ENCODE data around the gene SPTAN1. TPM values are rescaled to one million over a fixed set of nuclear protein-coding genes. Genes with fewer than 3 reads are reported as not detected.

SPTAN1 gene
- total RNA-seq, 1 donor from 2014 or later, result 355 TPM

GRCh38 chr9:128512820-128513219 lies 39.6 kb upstream of the SPTAN1 start:
- Mint-ChIP-seq H3K27me3 (ENCODE audit: unreplicated experiment) (no peaks in the 10 kb centered on the region), H3K36me3 (ENCODE audit: unreplicated experiment) (peaks cover 30% of the 10 kb centered on the region), H3K9me3 (ENCODE audit: unreplicated experiment) (no peaks in the 10 kb centered on the region), H3K27ac (ENCODE audit: unreplicated experiment) (no peak overlapping the region), H3K4me1 (ENCODE audit: unreplicated experiment) (no peaks in the 10 kb centered on the region), H3K4me3 (ENCODE audit: unreplicated experiment) (no peak overlapping the region)
- TF ChIP-seq, protein P1, sequence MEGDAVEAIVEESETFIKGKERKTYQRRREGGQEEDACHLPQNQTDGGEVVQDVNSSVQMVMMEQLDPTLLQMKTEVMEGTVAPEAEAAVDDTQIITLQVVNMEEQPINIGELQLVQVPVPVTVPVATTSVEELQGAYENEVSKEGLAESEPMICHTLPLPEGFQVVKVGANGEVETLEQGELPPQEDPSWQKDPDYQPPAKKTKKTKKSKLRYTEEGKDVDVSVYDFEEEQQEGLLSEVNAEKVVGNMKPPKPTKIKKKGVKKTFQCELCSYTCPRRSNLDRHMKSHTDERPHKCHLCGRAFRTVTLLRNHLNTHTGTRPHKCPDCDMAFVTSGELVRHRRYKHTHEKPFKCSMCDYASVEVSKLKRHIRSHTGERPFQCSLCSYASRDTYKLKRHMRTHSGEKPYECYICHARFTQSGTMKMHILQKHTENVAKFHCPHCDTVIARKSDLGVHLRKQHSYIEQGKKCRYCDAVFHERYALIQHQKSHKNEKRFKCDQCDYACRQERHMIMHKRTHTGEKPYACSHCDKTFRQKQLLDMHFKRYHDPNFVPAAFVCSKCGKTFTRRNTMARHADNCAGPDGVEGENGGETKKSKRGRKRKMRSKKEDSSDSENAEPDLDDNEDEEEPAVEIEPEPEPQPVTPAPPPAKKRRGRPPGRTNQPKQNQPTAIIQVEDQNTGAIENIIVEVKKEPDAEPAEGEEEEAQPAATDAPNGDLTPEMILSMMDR (IDR thresholded peaks at IDR 0.05), result no peak
- DNase-seq (ENCODE audit: extremely low spot score, unreplicated experiment), result no peak

DNA sequence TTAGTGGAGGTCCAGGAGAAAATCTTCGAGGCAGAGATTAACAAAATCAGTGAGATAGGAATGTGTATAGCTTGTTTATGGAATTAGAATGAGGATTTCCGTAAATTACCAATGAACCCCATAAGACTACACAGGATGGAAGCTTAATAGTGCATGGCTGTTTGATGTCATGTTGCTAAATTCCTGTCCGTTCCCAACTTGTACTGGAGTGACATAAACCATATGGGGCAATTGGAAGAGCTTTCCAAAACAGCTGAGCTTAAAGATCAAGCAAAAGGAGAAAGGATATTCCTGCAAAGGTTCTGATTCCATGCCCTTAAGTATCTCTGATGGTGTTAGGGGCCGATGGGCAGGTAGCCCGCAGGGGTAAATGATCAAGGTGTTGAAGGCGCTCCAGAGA lies 30.4 kb upstream of the SPTAN1 start:
- H3K36me3 Mint-ChIP-seq (ENCODE audit: unreplicated experiment), result peaks cover 25% of the 10 kb centered on the region
- H3K4me1 Mint-ChIP-seq (ENCODE audit: unreplicated experiment), result peaks cover 16% of the 10 kb centered on the region
- no peaks in the 10 kb centered on the region for H3K27me3 Mint-ChIP-seq (ENCODE audit: unreplicated experiment)
- H3K9me3 Mint-ChIP-seq (ENCODE audit: unreplicated experiment), result no peaks in the 10 kb centered on the region
- H3K4me3 Mint-ChIP-seq (ENCODE audit: unreplicated experiment), result no peak overlapping the region
- no peak overlapping the region for H3K27ac Mint-ChIP-seq (ENCODE audit: unreplicated experiment)
- no peak for DNase-seq (ENCODE audit: extremely low spot score, unreplicated experiment)
- TF ChIP-seq, protein P1 (IDR thresholded peaks at IDR 0.05), result no peak

- H3K4me3 Mint-ChIP-seq (ENCODE audit: unreplicated experiment), result no peak overlapping the region
- peaks cover 23% of the 10 kb centered on the region for H3K36me3 Mint-ChIP-seq (ENCODE audit: unreplicated experiment)
- no peak for DNase-seq (ENCODE audit: extremely low spot score, unreplicated experiment)
- no peaks in the 10 kb centered on the region for H3K9me3 Mint-ChIP-seq (ENCODE audit: unreplicated experiment)
- peak overlapping the region; percentile 84 for H3K27ac Mint-ChIP-seq (ENCODE audit: unreplicated experiment)
- no peaks in the 10 kb centered on the region for H3K27me3 Mint-ChIP-seq (ENCODE audit: unreplicated experiment)
- TF ChIP-seq, protein P1 (IDR thresholded peaks at IDR 0.05), result no peak
- peaks cover 16% of the 10 kb centered on the region for H3K4me1 Mint-ChIP-seq (ENCODE audit: unreplicated experiment)
These were observed 29.0 kb upstream of the SPTAN1 start for GRCh38 chr9:128523199-128523925.

DNA sequence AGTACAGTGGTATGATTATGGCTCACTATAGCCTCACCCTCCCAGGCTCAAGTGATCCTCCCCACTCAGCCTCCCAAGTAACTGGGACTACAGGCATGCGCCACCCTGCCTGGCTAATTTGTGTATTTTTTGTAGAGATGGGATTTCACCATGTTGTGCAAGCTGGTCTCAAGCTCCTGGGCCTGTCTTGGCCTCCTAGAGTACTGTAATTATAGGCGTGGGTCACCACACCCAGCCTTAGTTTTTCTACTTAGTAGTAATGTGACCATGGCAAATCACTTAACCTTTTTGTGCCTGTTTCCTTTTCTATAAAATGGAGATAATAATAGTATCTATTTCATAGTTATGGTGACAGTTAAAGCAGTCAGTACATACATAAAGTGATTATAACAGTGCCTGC lies 25.7 kb upstream of the SPTAN1 start:
- Mint-ChIP-seq H3K27ac (ENCODE audit: unreplicated experiment) (no peak overlapping the region), H3K27me3 (ENCODE audit: unreplicated experiment) (no peaks in the 10 kb centered on the region), H3K9me3 (ENCODE audit: unreplicated experiment) (no peaks in the 10 kb centered on the region), H3K4me3 (ENCODE audit: unreplicated experiment) (no peak overlapping the region), H3K36me3 (ENCODE audit: unreplicated experiment) (peaks cover 30% of the 10 kb centered on the region), H3K4me1 (ENCODE audit: unreplicated experiment) (peaks cover 16% of the 10 kb centered on the region)
- TF ChIP-seq, protein P1 (IDR thresholded peaks at IDR 0.05), result no peak
- DNase-seq (ENCODE audit: extremely low spot score, unreplicated experiment), result no peak

GRCh38 chr9:128528445-128529160 lies 23.8 kb upstream of the SPTAN1 start:
- H3K4me1 Mint-ChIP-seq (ENCODE audit: unreplicated experiment), result peaks cover 2% of the 10 kb centered on the region
- DNase-seq (ENCODE audit: extremely low spot score, unreplicated experiment), result no peak
- TF ChIP-seq, protein P1 (IDR thresholded peaks at IDR 0.05), result no peak
- H3K27me3 Mint-ChIP-seq (ENCODE audit: unreplicated experiment), result no peaks in the 10 kb centered on the region
- H3K27ac Mint-ChIP-seq (ENCODE audit: unreplicated experiment), result no peak overlapping the region
- no peak overlapping the region for H3K4me3 Mint-ChIP-seq (ENCODE audit: unreplicated experiment)
- H3K9me3 Mint-ChIP-seq (ENCODE audit: unreplicated experiment), result no peaks in the 10 kb centered on the region
- peaks cover 46% of the 10 kb centered on the region for H3K36me3 Mint-ChIP-seq (ENCODE audit: unreplicated experiment)

Measured in osteocyte (in vitro differentiated cells).